GM21576 (cell line): ENCODE measurements around the gene FRAS1.

Experiments
- ATAC-seq: cut with Tn5 transposase; IDR thresholded peaks from one replicate; pipeline ENCODE4 v1.9.1; 2021; ENCODE audit warnings: mild to moderate bottlenecking, moderate library complexity; ENCODE audit not compliant: unreplicated experiment

The FRAS1 gene

DNA sequence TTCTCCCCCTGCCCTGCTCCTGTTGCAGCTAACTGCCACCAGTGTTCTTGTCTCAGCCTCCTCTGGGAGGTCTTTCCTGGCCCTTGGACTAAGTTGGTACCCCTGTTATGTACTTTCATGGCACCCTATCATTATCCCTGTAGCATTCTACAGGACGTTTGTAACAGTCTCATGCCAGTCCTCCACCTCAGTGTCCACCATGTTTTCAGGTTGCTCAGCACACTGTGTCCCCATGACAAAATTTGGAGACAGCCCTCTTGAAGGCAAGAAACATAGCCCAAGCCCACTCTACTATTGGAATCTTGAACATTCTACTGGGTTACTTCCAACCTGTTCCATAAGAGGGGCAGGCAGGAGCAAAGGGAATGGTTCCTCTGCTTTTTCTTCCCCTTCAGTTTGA lies 300.0 kb downstream of the FRAS1 start:
- ATAC-seq, result no peak

DNA sequence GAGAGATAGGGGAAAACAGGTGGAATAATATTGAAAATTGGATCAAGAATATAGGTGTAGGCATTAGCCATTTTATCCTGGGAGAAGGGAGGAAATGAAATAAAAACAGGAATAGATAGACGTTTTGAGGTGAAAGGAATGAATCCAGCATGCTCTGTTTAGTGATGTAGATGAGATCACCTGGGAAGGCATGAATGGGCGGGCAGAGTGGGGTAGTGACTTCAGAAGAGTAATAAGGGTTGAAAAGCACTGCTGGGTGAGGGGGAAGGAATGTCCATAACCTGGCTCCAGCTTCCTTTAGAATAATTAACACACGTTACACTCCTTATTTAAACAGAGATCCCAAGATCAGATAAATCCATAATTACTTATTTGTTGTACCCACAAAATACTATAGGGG lies 303.3 kb downstream of the FRAS1 start:
- ATAC-seq, result no peak

DNA sequence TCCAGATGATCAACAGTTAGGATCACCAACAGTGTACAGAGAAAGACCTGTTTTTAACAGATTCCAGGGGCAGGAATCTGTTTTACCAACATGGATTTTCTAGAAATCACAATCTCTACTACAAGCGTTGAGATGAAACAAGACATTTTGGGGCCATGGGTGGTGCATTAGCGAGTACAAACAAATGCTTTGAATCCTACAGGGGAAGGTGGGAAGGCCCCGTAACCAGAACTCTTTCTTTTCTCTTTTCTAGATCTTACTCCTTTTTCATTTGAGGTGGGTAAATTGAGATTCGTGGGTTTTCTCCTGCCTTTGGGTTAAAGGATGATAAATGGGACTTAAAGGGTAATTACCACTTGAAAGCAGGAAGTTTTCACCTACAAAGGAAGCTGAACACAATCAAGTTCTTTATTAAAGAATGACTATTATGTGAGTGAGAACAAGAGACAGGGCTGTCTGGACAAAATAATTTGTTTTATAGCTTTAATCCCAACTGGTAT lies 304.5 kb downstream of the FRAS1 start:
- no peak for ATAC-seq

DNA sequence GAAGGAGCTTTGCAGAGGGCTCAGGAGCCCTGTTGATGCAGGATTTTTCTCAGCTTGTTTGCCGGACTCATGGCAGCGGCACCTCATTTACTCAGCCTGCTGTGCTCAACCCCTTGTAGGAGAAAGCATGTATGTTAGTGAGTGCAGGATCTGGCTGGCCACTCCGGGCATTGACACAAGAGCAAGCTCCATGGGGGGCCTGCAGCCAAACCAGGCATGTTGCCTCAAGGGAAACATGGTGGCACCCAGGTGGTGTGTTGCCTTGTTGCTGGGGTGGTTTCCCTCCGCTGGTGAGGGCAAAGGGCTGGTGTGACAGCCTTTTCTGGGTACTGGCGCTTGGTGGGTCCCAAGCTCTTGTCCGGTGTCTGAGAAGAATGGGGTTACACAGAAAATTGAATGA lies 305.2 kb downstream of the FRAS1 start:
- ATAC-seq, result no peak

DNA sequence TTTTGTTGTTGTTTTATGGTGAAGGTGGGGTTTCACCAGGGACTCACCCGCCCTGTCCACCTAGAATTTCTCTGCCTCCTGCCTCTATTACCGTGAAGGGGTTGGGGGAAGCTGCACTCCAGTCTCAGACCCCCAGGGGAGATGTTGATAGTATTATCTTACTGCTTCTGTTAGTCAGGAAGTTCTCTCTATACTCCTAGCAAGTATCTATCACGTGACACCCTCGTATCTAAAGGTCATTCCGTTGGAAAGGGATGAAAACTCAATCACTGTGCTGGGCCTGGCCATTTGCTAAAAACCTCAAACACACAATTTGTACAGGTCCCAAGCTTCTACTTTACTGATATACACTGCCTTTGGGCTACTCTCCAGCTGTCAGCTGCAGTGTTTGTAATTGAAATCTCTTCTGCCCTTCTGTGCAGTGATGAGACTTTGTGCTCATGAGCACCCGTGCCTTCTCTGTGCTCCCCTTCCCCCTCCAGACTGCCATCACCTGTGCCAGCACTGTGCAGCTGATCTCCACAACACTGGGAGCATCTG lies 306.0 kb downstream of the FRAS1 start:
- ATAC-seq, result no peak

DNA sequence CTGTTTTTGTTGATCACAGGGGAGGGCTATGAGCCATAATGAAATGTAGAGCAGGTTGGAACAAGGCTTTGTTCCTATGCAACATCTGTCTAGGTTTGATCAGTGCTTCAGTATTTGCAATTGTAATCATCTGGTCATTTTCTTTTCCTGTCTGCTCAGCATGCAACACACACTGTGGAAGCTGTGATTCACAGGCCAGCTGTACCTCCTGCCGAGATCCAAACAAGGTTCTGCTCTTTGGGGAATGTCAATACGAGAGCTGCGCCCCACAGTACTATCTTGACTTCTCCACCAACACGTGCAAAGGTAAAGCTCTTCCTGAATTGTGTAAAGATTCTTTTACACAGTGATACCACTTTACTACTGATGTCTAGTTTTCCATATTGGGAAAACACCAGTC lies 312.6 kb downstream of the FRAS1 start:
- ATAC-seq, result no peak

DNA sequence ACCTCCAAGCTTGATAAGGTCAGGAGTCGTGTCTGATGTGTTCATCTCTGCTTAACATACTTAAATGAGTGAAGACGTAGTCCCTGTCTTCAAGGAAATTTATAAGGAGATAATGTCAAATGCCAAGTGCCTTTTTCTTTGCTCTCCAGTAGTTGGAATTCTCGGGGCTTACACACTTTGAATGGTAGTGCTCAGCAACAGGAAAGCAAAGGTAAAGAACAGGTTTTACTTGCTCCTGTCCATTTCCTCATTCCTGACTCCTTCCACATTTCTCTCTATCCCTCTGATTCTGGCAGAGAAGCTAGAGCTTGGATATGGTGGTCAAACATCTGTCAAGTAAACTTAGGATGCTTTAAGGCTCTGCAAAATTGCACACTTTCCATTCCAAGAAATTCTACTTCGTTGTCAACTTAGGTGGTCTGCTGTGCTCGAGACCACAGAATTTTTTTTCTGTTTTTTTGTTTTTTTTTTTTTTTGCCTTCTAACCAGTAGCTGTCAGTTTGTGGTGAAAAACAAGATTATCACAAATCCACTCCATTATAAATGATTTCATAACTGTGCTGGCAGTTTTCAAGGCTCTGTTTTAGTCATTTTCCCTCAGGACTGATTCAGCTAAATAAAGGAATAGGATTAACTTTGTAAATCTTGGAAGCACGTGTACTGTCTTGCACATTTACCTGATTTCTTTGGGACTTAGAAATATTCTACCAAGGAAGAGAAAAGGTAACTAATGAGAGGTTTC lies 313.7 kb downstream of the FRAS1 start:
- ATAC-seq, result no peak

DNA sequence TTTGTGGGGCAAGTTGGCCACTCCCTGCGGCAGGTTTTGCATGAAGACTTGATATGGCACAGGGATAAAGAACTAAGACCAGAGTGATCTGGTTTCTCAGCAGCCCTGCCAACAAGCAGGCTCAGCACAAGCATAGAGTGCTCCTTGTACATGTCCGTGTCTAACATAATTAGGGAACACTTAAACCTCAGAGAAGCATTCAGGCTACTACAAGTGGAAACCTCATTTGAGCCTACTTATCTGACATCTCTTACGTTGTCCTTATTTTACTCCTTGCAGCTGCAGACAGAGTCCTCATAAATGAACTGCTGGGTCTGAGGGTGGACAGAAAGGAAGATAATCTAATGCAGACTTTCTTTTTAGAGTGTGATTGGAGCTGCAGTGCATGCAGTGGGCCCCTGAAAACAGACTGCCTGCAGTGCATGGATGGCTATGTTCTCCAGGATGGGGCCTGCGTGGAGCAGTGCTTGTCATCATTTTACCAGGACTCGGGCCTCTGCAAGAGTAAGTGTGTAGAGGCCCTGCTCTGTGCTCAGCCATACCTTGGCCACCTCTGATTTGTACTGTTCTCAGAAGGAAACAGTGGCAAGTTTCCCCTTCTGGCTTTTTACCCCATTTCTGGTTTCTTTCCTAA lies 315.3 kb downstream of the FRAS1 start:
- ATAC-seq, result no peak

DNA sequence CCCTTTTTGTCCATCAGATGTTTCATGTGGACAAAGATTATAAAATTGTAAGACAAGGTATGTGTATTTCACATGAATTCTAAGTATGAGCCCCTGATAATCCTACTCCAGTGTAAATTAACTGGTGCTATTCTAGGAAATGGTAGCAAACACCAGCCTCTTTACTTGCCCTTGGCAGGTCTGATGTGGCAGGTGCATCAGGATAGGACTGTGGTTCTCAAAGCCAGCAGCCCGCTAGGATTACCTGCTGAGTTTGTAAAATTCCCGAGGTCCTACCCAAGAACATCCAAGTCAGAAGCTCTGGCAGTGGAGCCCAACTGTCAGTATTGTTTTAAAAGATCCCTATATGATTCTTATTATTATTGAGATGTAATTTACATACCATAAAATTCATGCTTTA lies 320.4 kb downstream of the FRAS1 start:
- ATAC-seq, result no peak

DNA sequence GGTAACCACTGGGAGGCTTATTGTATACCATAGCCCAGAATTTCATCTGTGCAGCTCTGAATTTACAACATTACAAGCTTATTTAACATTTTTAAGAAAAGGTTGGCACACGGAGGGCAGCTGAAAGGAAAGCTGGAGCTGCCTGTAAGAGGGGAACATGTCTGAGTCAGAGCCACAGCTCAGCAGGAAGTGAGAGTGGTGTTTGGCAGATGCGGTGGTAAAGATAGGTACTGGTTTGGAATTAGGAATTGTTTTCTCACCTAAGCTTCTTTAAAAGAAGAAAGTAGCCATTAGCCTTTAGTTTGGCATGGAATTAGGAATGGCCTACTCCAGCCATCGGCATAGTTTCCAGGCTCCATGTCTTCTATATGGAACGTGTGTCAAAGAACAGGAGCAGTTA lies 321.9 kb downstream of the FRAS1 start:
- ATAC-seq, result no peak

DNA sequence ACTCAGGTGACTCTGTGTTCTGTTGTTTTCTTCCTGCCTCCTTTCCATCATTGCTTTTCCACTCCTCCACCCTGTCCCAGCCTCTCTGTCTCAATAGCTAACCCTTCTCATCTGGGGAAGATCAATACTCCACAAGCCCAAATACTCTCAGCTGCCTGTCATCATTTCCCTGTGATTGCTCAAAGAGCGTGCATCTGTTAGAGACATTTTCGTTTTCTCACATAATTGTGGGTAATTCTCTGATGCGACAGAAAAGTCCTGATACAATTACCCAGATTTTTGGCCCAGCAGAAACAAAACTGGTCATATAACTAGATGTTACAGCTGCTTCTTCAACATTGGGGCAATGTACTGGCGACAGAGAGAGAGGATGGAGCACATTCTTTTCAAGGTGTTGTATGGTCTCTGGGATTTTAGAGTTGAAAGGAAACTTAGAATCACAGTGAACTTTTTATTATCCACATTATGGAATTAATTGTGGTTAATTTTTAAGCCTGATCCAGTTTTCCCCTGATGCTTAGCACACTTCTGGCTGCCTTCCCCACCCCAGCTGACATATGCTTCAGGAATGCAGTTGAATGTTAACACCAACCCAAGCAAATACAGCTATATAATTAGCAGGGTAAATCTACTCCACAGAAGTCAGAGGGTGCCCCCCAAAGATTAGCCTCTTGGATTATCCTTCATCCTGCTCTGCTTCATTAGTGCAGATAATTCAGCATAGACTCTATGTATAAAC lies 323.0 kb downstream of the FRAS1 start:
- ATAC-seq, result no peak

DNA sequence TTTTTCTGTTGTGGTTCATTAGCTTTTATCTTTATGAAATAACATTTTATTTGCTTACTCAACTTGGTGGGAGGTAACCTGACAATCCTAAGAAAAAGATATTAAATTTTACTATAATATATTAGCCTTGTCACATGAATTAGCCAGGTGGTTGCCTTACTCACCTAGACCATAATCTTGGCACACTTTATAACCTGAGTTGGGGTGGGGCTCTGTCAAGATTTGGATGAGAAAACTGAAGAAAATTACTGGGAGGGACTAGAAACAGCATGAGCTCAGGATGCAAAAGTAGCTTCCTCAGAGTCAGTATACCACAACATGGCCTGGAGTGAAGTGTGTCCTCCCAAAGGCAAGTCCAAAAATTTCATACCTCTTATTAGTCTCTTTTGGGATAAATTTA lies 329.6 kb downstream of the FRAS1 start:
- no peak for ATAC-seq

DNA sequence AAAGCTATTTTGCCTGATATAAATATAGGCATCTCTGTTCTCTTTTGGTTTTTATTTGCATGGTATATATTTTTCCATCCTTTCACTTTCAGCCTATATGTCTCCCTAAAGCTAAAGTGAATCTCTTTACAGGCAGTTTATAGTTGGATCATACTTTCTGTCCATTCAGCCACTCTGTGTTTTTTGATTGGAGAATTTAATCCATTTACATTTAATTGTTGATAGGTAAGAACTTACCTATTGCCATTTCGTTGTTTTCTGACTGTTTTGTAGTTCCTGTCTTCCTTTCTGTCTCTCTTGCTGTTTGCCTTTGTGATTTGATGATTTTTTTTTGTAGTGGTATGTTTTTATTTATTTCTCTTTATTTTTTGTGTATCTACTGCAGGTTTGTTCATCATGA lies 338.5 kb downstream of the FRAS1 start:
- ATAC-seq, result no peak

DNA sequence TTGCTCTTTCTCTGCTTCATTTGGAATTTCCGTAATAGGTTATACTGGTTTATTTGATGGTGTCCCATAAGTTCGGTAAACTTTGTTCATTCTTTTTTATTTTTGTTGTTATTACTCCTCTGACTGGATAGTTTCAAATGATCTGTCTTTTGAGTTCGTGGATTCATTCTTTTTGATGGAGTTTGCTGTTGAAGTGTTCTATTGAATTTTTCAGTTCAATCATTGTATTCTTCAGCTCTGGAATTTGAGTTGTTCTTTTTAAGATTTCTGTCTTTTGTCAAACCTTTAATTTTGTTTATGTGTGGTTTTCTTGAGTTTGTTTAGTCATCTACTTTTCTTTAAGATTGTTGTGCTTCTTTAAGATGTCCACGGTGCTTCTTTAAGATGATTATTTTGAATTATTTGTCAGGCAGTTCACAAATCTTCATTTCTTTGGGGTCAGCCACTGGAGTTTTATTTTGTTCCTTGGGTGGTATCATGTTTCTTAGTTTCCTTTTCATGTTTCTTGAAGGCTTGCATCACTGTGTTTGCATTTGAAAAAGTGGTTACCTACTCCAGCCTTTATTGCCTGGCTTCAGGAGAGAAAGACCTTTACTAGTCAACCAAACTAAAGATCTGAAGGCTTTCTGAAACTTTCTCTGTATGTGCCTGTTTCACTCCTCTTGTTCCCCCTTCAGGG lies 339.6 kb downstream of the FRAS1 start:
- no peak for ATAC-seq

DNA sequence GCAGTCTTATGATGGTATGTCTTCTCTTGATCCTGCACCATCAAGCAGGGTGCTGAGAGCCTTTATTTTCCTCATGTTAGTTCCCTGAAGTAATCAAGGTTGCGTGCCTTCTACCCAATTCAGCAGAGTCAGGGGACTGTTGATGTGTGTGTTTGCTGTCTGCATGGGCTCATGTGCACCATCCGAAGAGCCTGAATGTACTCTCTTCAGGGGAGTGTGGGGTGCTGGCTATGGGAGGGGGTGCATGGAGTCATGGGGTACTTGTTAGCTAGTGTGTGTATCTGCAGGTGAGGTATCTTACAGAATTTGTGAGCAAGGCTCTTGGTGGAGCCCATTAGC lies 340.1 kb downstream of the FRAS1 start:
- ATAC-seq, result no peak

DNA sequence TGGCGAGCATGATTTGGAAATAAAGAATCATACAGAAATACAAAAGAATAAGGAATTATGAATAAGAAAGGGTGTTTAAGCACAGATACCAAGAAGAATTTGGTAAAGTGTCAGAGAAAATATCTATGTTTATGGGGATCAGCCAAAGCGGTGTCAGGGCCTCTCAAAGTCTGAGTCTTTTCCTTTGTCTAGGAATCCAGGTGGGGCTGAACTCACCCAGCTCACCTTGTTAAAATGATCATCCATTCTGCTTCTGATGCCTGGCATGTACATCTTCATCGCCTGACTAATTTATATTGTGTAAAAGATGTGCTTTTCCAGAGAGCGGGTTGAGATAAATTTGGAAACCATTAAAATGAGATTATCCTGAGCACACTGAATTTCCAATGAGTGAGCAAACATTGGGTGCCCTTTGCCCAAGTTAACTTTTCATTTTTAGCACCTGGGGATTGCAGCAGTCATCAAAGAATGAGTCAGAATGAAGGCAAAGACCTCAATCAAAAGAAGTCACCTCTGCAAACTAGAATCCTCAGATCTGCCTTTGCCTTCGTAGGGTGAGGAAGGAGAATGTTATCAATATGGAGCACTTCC lies 352.6 kb downstream of the FRAS1 start:
- ATAC-seq, result no peak

DNA sequence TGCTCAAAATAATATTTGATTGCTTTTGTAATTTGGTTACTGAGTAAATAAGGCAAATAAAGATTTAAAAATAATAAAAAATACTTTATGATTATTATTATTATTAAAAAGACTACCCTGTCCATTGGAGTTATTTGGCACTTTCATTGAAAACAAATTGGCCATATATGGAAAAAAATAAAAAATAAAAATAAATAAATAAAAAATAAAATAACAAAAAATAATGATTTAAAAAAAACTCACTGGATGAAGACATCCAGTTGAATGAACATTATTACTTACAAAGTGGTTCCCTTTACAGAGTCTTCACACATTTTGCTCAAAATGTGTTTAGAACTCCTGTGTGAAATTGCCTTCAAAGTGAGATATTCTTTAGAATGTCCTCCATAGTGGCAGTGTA lies 353.1 kb downstream of the FRAS1 start:
- ATAC-seq, result no peak

DNA sequence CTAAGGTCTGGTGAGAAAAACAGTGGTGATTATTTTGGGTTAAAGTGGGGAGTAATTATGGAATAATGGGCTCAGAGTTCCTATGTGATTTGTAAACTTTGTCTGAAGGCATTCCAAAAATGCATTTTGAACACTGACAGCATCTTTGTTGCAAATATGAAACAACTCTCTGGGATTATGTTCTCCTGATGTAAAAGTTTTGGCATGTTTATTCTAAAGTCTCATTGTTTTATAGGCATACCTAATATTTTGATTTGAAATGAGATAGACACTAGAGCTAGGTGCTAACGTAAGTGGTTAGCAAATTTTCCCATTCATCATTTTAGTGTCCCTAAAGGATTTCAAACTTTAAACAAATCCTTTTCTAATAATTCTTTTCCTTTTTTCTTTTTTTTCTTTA lies 353.6 kb downstream of the FRAS1 start:
- ATAC-seq, result no peak

DNA sequence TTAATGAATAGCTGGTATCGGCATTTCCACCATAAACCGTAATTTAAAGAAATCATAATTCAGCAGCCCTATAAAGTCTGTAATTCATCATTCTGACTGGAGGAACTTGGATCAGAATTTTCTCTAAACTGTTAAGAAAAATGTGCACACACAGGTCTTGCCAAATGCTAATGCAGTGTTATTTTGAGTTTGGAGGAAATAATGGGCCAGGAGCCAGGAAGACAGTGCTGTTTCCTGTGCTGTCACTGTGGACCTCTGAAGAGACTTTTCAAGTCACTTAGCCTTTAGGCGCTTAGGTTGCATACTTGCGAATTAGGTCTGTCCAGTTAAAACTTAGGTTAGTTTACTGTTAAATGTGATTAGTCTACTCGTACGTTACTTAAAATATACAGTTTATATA lies 357.0 kb downstream of the FRAS1 start:
- ATAC-seq, result no peak

DNA sequence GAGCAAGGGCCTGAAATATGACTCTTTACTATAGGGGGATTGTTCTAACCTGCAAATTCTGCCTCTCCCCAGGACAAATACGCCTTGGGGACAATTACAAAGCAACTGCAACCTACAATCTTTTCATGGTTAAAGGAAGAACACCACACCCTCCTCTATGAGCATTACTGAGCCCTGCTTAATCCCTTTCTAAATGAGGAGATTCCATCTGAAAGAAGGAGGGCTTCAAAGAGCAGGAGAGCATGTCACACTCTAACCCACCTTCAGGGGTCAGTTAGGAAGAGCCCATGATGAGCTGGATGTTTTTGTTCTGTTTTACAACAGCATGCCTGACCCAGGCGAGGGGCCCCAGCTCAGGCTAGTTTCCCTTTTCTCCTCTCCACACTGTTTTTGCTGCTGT lies 360.5 kb downstream of the FRAS1 start:
- no peak for ATAC-seq

DNA sequence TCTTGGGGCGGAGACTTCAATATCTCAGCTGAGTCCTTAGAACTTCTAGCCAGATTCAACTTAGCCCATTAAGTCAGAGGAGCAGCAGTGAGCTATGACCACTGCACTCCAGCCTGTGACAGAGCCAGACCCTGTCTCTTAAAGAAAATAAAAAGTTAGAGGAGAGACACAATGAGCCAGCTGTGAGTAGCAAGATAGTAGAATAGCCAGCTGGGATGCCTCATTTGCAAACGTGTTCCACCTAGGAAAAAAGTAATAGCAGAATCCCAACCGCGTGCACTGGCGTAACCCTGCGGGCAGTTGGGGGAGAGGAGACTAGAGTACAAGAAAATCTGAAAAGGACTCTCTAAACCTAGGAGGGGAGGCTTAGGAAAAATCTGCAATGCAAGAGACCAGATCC lies 361.3 kb downstream of the FRAS1 start:
- no peak for ATAC-seq
